Measurements from ENCODE around the gene SND1.

SND1 gene

DNA sequence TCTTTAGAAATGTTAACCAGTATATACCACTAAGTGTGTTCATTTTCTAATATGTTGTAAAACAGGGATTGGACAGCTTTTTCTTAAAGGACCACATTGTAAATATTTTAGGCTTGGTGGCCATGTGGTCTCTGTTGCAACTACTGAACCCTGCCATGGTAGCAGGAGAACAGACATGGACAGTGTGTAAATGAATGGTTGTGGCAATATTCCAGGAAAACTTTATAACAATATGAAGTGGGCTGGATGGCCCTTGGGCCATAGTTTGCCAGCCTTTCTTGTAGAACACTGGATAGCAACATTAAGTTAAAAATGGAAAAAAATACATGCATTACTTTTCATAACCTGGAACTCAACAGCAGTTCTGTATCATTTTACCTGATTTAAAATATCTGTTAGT, 61.0 kb downstream of the SND1 start:
- Histone ChIP-seq H3K4me1 (ENCODE audit: low read length) (no peaks in the 10 kb centered on the region), H3K27ac (ENCODE audit: low read length) (no peak overlapping the region), H3K9me3 (replicated peaks; ENCODE audit: insufficient read depth, low read length) (no peaks in the 10 kb centered on the region), H3K4me2 (ENCODE audit: low read depth, low read length) (no peak overlapping the region), H3F3A (ENCODE audit: insufficient read depth, low read length) (no peaks in the 10 kb centered on the region), H3K9me2 (replicated peaks; ENCODE audit: insufficient read depth, low read length) (no peaks in the 10 kb centered on the region), H3K9ac (ENCODE audit: low read length) (no peak overlapping the region), H3K36me3 (replicated peaks; ENCODE audit: insufficient read depth, low read length) (peaks cover 45% of the 10 kb centered on the region), H2AFZ (ENCODE audit: low read length) (no peak overlapping the region), H3K4me3 (ENCODE audit: low read length) (no peak overlapping the region), H4K20me1 (ENCODE audit: insufficient read depth, low read length) (peaks cover 41% of the 10 kb centered on the region), H3K27me3 (replicated peaks; ENCODE audit: insufficient read depth, low read length) (no peaks in the 10 kb centered on the region), H3K79me2 (ENCODE audit: low read length) (peaks cover 99% of the 10 kb centered on the region)
- no peak for DNase-seq
- TF ChIP-seq, protein P1, sequence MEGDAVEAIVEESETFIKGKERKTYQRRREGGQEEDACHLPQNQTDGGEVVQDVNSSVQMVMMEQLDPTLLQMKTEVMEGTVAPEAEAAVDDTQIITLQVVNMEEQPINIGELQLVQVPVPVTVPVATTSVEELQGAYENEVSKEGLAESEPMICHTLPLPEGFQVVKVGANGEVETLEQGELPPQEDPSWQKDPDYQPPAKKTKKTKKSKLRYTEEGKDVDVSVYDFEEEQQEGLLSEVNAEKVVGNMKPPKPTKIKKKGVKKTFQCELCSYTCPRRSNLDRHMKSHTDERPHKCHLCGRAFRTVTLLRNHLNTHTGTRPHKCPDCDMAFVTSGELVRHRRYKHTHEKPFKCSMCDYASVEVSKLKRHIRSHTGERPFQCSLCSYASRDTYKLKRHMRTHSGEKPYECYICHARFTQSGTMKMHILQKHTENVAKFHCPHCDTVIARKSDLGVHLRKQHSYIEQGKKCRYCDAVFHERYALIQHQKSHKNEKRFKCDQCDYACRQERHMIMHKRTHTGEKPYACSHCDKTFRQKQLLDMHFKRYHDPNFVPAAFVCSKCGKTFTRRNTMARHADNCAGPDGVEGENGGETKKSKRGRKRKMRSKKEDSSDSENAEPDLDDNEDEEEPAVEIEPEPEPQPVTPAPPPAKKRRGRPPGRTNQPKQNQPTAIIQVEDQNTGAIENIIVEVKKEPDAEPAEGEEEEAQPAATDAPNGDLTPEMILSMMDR (IDR thresholded peaks at IDR 0.05; ENCODE audit: low read length): no peak

- Histone ChIP-seq H3K9ac (ENCODE audit: low read length) (no peak overlapping the region), H3K27me3 (replicated peaks; ENCODE audit: insufficient read depth, low read length) (no peaks in the 10 kb centered on the region), H3K9me3 (replicated peaks; ENCODE audit: insufficient read depth, low read length) (no peaks in the 10 kb centered on the region), H4K20me1 (ENCODE audit: insufficient read depth, low read length) (peaks cover 40% of the 10 kb centered on the region), H3K4me1 (ENCODE audit: low read length) (no peaks in the 10 kb centered on the region), H2AFZ (ENCODE audit: low read length) (no peak overlapping the region), H3K9me2 (replicated peaks; ENCODE audit: insufficient read depth, low read length) (no peaks in the 10 kb centered on the region), H3K36me3 (replicated peaks; ENCODE audit: insufficient read depth, low read length) (peaks cover 51% of the 10 kb centered on the region), H3K27ac (ENCODE audit: low read length) (no peak overlapping the region), H3K79me2 (ENCODE audit: low read length) (peaks cover 99% of the 10 kb centered on the region), H3K4me3 (ENCODE audit: low read length) (no peak overlapping the region), H3F3A (ENCODE audit: insufficient read depth, low read length) (no peaks in the 10 kb centered on the region), H3K4me2 (ENCODE audit: low read depth, low read length) (no peak overlapping the region)
- no peak for DNase-seq
- TF ChIP-seq, protein P1 (IDR thresholded peaks at IDR 0.05; ENCODE audit: low read length): no peak
- no peak for TF ChIP-seq EZH2 (optimal IDR thresholded peaks at IDR 0.05; ENCODE audit: low read depth, low read length)
- TF ChIP-seq EZH2phosphoT487 (IDR thresholded peaks at IDR 0.05; ENCODE audit: low read length): no peak
Measured at GRCh38 chr7:127713758-127714157, 61.8 kb downstream of the SND1 start.

GRCh38 chr7:127715272-127715671, 63.3 kb downstream of the SND1 start:
- H3K9ac ChIP-seq (ENCODE audit: low read length): no peak overlapping the region
- no peaks in the 10 kb centered on the region for H3K27me3 ChIP-seq (replicated peaks; ENCODE audit: insufficient read depth, low read length)
- TF ChIP-seq, protein P1 (IDR thresholded peaks at IDR 0.05; ENCODE audit: low read length): no peak
- TF ChIP-seq EZH2phosphoT487 (IDR thresholded peaks at IDR 0.05; ENCODE audit: low read length): no peak
- TF ChIP-seq EZH2 (optimal IDR thresholded peaks at IDR 0.05; ENCODE audit: low read depth, low read length): no peak
- no peaks in the 10 kb centered on the region for H3K9me3 ChIP-seq (replicated peaks; ENCODE audit: insufficient read depth, low read length)
- H3K4me1 ChIP-seq (ENCODE audit: low read length): no peaks in the 10 kb centered on the region
- H3K79me2 ChIP-seq (ENCODE audit: low read length): peaks cover 99% of the 10 kb centered on the region
- H3K36me3 ChIP-seq (replicated peaks; ENCODE audit: insufficient read depth, low read length): peaks cover 42% of the 10 kb centered on the region
- no peak overlapping the region for H3K4me2 ChIP-seq (ENCODE audit: low read depth, low read length)
- H3K9me2 ChIP-seq (replicated peaks; ENCODE audit: insufficient read depth, low read length): no peaks in the 10 kb centered on the region
- no peak overlapping the region for H2AFZ ChIP-seq (ENCODE audit: low read length)
- no peak overlapping the region for H3K27ac ChIP-seq (ENCODE audit: low read length)
- no peak for DNase-seq
- no peak overlapping the region for H3K4me3 ChIP-seq (ENCODE audit: low read length)
- H4K20me1 ChIP-seq (ENCODE audit: insufficient read depth, low read length): peaks cover 49% of the 10 kb centered on the region
- no peaks in the 10 kb centered on the region for H3F3A ChIP-seq (ENCODE audit: insufficient read depth, low read length)

All from MM.1S (cell line).